Activated effector memory CD4-positive, alpha-beta T cell treated with anti-CD3 and anti-CD28 coated beads, Interleukin-2, amount 50 U/mL, for 16 hours (primary cell): ENCODE measurements around the gene ADAMTS16.

ENCODE experiments used
- DNase-seq: peaks from one replicate; pipeline ENCODE4 v3.0.0-alpha.2; 2020

Gene ADAMTS16

GRCh38 chr5:5189051-5189430, 48.9 kb downstream of the ADAMTS16 start:
- DNase-seq: no peak

- no peak for DNase-seq
Measured at GRCh38 chr5:5191906-5192305, 51.8 kb downstream of the ADAMTS16 start.

GRCh38 chr5:5192681-5193080, 52.6 kb downstream of the ADAMTS16 start:
- DNase-seq: no peak

GRCh38 chr5:5195128-5195918, 55.2 kb downstream of the ADAMTS16 start:
- DNase-seq: no peak

GRCh38 chr5:5198135-5198534, 58.0 kb downstream of the ADAMTS16 start:
- DNase-seq: no peak

GRCh38 chr5:5198815-5199214, 58.7 kb downstream of the ADAMTS16 start:
- no peak for DNase-seq

- DNase-seq: no peak
Measured at GRCh38 chr5:5199495-5199894, 59.4 kb downstream of the ADAMTS16 start.

- no peak for DNase-seq
Measured at GRCh38 chr5:5200133-5200532, 60.0 kb downstream of the ADAMTS16 start.

GRCh38 chr5:5202321-5202720, 62.2 kb downstream of the ADAMTS16 start:
- no peak for DNase-seq

GRCh38 chr5:5203451-5203850, 63.3 kb downstream of the ADAMTS16 start:
- DNase-seq: no peak

- no peak for DNase-seq
Measured at GRCh38 chr5:5207828-5208227, 67.7 kb downstream of the ADAMTS16 start.

- no peak for DNase-seq
Measured at GRCh38 chr5:5209089-5209488, 69.0 kb downstream of the ADAMTS16 start.

GRCh38 chr5:5209510-5210286, 69.6 kb downstream of the ADAMTS16 start:
- DNase-seq: no peak

GRCh38 chr5:5217371-5217770, 77.2 kb downstream of the ADAMTS16 start:
- no peak for DNase-seq

GRCh38 chr5:5218396-5218795, 78.3 kb downstream of the ADAMTS16 start:
- DNase-seq: no peak

GRCh38 chr5:5219541-5219940, 79.4 kb downstream of the ADAMTS16 start:
- DNase-seq: no peak

- DNase-seq: no peak
Measured at GRCh38 chr5:5220901-5221631, 80.9 kb downstream of the ADAMTS16 start.

- no peak for DNase-seq
Measured at GRCh38 chr5:5221724-5222123, 81.6 kb downstream of the ADAMTS16 start.

GRCh38 chr5:5231576-5231975, 91.4 kb downstream of the ADAMTS16 start:
- no peak for DNase-seq

GRCh38 chr5:5234912-5235311, 94.8 kb downstream of the ADAMTS16 start:
- DNase-seq: no peak

- DNase-seq: no peak
Measured at GRCh38 chr5:5235685-5236084, 95.6 kb downstream of the ADAMTS16 start.

- DNase-seq: no peak
Measured at GRCh38 chr5:5239191-5239590, 99.1 kb downstream of the ADAMTS16 start.

- no peak for DNase-seq
Measured at GRCh38 chr5:5240234-5240633, 100.1 kb downstream of the ADAMTS16 start.

GRCh38 chr5:5242056-5242455, 101.9 kb downstream of the ADAMTS16 start:
- DNase-seq: no peak
